NCI-H748 (cell line): ENCODE results near the gene TPGS1.

Experiments used
- DNase-seq: peaks from one replicate; lab custom pipeline; 2025; ENCODE audit not compliant: unreplicated experiment; lab: John Stamatoyannopoulos, UW

The TPGS1 gene

GRCh38 chr19:538641-539428 lies 31.5 kb downstream of the TPGS1 start:
- no peak for DNase-seq

DNA sequence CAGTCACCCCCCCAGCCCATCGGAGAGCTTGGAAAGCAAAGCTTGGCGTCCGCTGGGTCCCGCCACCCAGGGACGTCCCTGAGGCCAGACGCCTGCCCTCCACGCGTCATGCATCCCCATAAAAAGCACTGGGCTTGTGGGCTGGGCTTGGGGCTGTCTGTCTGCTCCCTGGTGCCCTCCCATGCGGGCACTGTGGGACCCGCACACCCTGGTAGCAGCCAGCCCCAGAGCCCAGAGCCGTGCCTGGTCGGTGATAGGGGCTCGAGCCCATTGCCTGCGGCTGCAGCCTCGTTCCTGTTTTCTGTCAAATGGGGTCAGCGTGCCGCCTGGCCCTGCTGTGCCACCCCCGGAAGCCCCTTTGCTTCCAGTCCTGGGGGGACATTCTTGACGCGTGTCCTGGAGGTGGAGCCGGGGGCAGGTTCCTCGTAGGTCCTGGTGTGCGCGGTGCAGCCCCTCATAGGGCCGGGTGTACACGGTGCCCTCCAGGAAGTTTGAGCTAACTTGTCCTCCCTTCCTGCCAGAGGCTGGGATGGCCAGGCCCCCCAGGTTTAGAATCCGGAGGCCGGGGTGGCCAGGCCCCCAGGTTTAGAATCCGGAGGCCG lies 32.2 kb downstream of the TPGS1 start:
- no peak for DNase-seq

GRCh38 chr19:540867-541637 lies 33.8 kb downstream of the TPGS1 start:
- DNase-seq, result no peak

- DNase-seq, result no peak
Measured at GRCh38 chr19:541699-542098, 34.4 kb downstream of the TPGS1 start.

DNA sequence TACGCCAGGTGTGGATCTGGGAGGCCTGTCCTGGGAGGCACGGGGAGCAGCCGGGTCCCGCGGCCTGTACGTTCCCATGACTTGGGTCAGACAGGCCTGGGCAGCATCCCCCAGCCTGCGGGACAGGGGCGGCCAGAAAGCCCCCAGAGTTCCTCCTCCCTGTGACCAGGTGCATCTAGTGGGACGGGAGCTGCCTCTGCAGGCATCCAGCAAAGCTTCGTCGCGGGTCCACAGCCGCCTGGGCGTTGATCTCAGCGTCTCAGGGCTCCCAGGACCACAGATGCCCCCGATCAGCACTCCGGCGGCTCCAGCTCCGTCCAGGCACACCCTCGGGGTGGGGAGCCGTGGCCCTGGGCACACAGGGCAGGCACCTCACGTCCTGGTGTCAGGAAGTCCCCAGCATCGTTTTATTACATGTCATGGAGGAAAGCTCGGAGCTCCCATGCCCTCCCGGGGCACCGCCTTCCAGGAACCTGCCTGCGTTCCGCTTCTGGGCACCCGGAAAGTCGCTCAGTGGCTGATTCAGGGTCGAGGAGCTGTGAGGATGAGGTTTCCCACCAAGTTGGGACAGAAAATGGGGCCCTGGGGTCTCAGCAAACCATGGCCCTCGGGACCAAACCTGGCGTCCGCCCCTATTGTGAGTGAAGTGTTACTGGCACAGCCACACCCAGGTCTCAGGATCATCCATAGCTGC lies 35.0 kb downstream of the TPGS1 start:
- DNase-seq, result no peak

DNA sequence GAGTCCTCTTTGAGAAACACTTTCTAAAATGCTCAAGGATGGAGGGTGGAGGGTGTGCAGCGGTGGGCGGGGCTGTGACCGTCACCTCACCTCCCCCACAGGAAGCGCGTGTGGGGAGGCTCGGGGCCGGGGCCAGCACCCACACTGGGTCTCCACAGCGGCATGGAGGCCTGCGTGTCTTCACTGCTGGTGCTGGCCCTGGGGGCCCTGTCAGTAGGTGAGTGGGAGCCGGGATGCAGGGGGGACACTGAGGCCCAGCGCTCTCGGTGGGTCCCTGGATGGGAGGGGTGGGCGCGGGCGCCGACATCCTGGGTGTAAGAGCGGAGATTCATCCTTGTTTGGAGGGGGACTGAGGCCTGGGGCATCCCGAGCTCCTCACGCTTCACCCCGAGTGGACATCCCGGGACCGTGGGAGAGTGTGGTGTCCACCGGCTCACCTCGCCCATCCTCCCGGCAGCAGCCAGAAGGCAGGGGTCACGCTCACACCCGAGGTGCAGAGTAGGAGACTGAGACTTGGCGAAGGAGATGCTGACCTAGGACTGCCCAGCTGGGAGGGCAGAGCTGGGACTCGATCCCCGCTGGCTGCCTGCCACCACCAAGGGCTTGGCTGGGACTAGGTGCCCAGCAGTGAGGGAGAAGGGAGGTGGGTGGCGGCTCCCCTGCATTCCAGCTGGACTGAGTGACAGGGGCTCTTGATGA lies 36.8 kb downstream of the TPGS1 start, which contains the start of gene GZMM:
TSS of gene GZMM (plus strand) at position 144 of the 699 bp plus-strand sequence. CDS start at position 163, 19 bp downstream.
- DNase-seq, result no peak

DNA sequence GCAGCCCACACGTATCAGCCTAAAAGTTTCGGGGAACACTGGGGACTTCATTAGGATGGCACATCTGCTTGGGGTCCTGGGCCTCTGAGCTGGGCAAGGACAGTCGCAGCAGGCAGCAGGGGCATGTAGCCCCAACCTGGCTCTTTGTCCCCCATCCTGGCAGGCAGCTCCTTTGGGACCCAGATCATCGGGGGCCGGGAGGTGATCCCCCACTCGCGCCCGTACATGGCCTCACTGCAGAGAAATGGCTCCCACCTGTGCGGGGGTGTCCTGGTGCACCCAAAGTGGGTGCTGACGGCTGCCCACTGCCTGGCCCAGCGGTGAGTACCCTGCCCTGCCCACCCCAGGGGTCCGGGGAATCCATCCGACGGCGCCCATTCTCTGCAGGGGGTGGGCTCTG lies 39.8 kb downstream of the TPGS1 start:
- no peak for DNase-seq

GRCh38 chr19:547836-548720 lies 40.8 kb downstream of the TPGS1 start:
- DNase-seq, result no peak

DNA sequence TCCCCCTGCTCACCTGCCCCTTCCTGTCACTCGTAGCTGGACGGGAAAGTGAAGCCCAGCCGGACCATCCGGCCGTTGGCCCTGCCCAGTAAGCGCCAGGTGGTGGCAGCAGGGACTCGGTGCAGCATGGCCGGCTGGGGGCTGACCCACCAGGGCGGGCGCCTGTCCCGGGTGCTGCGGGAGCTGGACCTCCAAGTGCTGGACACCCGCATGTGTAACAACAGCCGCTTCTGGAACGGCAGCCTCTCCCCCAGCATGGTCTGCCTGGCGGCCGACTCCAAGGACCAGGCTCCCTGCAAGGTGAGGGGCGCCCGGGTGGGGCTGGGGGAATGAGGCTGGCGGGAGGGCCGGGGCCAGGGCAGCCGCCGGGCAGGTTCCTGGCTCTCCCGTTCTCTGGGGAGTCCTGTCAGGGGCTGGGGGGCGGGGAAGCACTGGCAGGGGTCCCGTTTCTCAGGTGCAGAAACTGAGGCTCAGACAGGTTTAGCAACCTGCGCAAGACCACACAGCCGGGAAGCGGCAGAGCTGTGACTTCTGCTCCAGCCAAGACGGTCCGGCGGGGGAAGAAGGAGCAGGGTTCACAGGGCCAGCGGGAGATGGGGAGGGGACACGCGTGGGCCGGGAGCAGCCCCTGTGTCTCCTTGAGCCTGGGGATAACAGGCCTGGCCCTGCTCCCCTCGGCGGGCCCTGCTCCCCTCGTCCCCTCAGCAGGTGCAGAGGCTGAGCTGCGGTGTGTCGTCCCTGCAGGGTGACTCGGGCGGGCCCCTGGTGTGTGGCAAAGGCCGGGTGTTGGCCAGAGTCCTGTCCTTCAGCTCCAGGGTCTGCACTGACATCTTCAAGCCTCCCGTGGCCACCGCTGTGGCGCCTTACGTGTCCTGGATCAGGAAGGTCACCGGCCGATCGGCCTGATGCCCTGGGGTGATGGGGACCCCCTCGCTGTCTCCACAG lies 41.9 kb downstream of the TPGS1 start:
- no peak for DNase-seq

DNA sequence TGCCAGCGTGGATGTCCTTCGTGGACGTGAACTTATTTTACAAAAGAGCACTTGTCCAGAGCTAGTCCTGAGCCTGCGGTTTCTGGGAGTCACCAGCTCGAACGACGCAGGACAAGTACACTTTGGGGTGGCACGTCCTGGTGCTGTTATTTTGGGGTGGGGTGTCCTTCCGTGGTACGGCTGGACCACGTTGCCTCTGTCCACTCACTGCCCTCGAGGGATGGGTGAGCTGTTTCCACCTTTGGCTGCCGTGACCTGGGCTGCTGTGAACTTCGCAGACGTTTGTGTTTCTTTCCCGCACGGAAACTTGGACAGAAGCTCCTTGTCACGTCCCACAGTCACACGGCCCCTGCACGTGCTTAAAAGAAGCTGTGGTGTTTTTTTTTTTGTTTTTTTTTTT lies 47.5 kb downstream of the TPGS1 start:
- DNase-seq, result no peak

DNA sequence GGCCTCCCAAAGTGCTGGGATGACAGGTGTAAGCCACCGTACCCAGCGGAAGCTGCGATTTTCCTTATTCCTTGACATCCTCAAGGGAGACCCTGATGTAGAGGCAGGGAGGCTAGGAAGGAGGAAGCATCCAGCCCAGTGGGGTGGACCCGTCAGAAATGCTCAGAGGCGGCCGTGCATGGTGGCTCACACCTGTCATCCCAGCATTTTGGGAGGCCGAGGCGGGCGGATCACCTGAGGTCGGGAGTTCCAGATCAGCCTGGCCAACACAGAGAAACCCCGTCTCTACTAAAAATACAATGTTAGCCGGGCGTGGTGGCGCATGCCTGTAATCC lies 48.1 kb downstream of the TPGS1 start:
- no peak for DNase-seq

- DNase-seq, result no peak
Measured at GRCh38 chr19:556611-557382, 49.5 kb downstream of the TPGS1 start.

DNA sequence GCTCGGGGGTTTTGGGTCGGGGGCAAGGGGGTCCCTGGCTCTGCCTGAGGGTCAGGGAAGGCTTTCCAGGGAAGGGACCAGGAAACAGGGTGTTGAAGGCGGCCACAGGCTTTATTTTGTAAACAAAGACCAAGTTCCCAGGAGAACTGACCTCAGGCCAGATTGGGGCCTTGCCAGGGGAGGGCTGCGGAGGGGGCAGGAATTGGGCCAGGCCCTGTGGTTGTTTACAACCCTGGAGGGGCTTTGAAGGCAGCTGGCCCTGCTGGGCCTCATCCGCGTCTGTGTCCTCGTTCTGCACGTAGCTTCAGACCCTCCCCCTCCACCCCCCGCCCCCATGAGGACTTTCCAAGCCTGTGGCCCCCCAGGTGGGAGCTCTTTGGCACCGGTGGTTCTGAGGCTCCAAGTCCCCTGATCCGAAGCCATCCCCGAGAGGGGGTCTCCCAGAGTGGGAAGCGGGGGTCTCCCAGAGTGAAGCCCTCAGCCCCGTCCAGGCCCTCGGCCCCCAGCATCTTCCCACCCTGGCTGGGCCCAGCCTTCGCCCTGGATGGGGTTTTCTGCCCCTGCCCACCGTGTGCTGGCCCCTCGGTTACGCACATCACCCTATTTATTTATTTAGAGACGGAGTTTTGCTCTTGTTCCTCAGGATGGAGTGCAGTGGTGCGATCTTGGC lies 51.6 kb downstream of the TPGS1 start:
- no peak for DNase-seq

- no peak for DNase-seq
Measured at GRCh38 chr19:560121-560520, 52.8 kb downstream of the TPGS1 start.

DNA sequence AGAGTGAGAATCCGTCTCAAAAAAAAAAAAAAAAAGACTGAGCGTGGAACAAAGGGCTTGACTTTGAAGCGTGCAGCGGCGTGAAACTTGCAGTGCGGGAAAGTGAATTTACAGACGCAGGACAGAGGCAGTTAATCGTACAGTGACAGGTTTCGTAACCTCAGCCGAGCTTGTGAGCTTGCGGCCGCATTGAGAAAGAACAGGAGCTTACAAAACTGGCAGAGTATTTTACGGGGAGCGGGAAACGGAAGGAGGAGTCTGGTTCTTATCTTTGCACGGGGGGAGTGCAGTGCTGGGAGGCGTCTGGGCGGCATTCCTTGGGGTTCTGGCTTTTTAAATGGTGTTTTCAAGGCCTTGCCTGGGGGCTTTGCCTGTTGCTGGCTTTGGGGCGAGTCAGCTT lies 59.1 kb downstream of the TPGS1 start:
- DNase-seq, result no peak

DNA sequence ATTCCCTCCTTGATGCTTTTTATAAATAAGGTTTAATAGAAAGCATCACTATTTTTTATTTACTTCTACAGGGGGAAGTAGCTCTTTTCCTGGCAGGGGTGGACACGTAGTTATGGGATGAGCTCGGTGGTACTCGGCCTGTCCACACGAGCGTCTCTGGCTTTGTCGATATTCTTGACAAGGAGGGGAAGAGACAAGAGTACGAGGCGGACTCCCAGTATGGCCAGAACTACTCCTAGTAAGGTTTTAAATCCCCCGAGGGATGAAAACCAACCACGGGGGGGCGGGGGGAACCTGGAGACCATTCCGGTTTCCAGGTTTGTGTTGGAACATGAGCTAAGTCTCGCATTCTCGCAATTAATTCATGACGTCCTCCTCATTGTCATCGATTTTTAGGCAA lies 59.5 kb downstream of the TPGS1 start:
- no peak for DNase-seq

DNA sequence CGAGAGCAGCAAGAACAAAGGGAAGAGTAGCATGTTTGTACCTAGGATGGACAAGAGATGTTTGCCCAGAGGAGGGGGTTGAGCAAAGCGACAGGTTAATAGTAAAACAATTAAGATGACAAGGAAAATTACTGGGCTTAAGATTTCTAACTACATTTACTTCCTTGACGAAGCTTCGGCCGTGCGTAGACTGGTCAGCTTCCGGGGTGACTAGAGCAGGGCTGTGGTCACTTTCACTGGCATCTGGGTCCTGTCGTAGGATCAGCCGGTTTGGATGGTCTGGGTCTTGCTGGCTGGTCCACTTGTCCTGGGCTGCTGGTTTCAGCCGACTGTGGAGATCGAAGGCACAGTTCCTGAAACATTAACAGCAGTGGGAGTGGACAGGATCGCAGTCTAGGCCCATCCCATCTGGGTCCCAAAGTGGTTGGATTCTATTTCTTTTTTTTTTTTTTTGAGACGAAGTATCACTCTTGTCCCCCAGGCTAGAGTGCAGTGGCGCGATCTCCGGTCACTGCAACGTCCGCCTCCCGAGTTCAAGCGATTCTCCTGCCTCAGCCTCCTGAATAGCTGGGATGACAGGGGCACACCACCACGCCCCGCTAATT lies 60.1 kb downstream of the TPGS1 start:
- DNase-seq, result no peak
